H4 (cell line): ENCODE data around the gene EPB42. TPM values are rescaled to one million over a fixed set of nuclear protein-coding genes. Genes with fewer than 3 reads are reported as not detected.
A peak's percentile ranks its signal among the peaks of the same experiment; 100 is the strongest.
"Not testable (repeated sequence)": the region's sequence is repeated elsewhere in the genome, so short reads cannot be mapped to it uniquely, and the experiment has no call there.

Source experiments
- DNase-seq: peaks from one replicate; pipeline ENCODE4 v3.0.0-alpha.2; 2015; ENCODE audit warnings: low spot score
- total RNA-seq: library from RNA; depleted of rRNA; stranded (reverse); fragments of >200 nt; shearing (Covaris generic); gene quantifications from 2 replicates; pipeline ENCODE4 v1.2.3, GENCODE V29; 2014

Gene EPB42
- total RNA-seq, 1 experiment from 2014 or later = not detected

- DNase-seq = no peak
These were observed 20.3 kb upstream of the EPB42 start for GRCh38 chr15:43241100-43241499.

DNA sequence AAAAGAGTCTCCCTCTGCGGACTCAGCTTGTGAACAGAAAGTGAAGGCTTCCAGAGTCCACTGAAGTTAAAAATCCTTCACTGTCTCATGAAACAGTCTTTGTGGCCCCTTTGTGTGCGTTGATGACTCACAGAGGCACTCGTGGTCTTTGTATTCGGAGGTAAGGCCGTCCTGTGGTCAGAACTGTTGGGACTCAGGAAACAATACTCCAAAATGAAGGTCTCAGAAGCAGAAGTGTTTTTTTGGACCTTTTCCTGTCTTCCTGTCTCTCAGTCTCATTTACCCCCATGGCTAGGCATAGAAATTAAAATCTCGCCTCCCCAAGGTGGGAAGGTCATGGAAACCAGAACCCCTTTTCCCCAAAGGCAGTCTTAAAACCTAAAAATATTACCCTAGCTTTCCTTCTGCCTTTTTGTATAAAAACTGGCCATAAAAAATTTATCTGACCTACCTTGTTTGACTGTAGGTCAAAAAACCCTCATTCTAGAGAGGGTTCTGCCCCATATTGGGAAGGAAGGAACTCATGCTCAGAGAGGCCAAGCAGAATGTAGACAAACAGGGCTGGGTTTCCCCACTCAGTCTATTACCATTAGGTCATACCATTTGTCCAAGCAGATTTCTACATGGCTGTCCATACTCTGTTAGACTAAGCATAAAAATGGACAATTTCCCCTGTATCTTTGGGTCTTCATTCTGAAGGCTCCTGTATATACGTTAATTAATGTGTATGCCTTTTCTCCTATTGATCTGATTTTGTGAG, 19.1 kb upstream of the EPB42 start:
- peak; percentile 33 for DNase-seq

GRCh38 chr15:43238671-43239131, 17.9 kb upstream of the EPB42 start:
- no peak for DNase-seq

DNA sequence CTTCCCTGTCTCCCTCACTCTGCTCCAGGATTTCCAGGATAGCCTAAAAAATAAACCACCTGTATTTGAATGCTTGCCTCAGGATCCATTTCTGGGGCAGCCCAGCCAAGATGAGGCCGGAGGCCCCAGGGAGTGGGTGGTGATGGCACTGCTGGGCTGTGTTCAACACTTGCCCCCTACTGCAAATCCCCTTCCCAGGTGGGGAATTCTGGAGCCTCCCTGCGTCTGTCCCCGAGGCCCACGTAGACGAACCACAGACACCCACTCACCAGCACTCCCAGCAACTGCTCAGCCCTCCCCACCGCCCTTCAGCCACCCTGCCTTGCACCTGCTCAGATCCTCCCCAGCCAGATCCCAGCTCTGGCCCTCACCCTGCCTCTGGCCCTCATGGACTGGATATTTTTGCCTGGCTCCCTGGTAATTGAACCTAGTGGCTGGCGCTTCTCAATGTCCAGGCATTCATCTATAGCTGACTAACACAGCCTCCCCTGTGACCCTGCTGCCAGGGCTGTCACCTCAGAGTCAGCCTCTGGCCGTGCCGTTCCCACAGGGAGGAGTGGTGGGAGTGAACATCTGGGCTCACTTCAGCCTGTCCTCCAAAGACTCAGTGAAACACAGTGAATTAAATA, 17.1 kb upstream of the EPB42 start:
- DNase-seq = no peak

GRCh38 chr15:43235536-43235935, 14.7 kb upstream of the EPB42 start:
- DNase-seq = no peak

GRCh38 chr15:43232289-43232874, 11.6 kb upstream of the EPB42 start:
- DNase-seq = no peak

- DNase-seq = no peak
These were observed 9.9 kb upstream of the EPB42 start for GRCh38 chr15:43230640-43231115.

DNA sequence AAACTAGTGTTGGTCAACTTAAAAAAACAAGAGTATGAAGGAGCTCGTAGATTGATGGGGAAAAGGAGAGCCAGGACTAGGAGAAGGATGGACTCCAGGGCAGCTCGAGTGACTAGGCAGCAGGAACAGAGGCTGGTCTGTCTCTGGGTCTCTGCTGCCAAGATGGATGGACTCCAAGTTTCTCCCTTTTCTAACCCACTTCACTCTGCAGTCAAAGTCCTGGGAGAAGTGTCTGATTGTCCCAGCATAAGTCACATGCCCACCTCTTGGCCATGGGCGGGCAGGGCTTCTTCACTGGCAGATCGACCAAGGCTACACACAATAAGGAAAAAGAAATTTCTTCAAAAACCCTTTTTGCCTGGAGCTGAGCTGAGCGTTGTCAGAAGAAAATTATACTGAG, 9.2 kb upstream of the EPB42 start:
- no peak for DNase-seq

DNA sequence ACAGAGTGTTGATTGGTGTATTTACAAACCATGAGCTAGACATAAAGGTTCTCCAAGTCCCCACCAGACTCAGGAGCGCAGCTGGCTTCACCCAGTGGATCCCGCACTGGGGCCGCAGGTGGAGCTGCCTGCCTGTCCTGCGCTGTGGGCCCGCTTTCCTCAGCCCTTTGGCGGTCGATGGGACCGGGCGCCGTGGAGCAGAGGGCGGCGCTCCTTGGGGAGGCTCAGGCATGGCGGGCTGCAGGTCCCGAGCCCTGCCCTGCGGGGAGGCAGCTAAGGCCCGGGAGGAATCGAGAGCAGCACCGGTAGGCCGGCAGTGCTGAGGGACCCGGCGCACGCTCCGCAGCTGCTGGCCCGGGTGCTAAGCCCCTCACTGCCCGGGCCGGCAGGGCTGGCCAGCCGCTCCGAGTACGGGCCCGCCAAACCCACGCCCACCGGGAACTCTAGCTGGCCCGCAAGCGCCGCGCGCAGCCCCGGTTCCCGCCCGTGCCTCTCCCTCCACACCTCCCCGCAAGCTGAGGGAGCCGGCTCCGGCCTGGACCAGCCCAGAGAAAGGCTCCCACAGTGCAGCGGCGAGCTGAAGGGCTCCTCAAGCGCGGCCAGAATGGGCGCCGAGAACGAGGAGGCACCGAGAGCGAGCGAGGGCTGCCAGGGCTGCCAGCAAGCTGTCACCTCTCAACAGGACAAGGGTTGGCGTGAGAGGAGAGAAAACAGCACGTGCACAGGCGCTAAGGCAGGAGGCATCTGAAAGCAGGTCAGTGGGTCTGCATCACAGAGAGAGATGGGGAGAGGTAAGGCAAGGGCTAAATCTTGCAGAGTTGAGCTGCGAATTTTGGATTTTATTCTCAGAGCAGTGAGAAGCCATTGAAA, 5.9 kb upstream of the EPB42 start:
- DNase-seq = no peak

GRCh38 chr15:43225950-43226255, 5.1 kb upstream of the EPB42 start:
- DNase-seq = not testable (repeated sequence)

- DNase-seq = peak; percentile 62
These were observed 4.6 kb upstream of the EPB42 start for GRCh38 chr15:43225201-43225949.

DNA sequence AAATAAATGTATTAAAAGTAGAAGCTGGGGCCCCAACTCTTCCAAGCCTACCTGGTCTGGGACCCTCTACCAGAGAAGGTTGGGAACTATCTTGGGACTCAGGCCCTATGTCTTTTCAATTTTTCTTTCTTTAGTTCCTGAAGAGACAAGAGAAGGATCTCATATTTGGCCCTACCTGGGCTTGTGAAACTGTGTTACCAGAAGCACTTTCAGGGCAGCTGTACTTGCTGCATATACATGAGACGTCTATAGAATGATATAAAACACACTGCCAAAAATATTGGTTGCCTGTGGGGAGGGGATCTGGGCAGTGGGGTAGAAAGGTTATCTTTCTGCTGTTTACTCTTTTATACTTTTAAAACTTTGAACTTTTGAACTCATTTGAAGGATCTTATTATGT, 604 bp upstream of the EPB42 start:
- DNase-seq = no peak

GRCh38 chr15:43219929-43220928, 589 bp downstream of the EPB42 start:
- no peak for DNase-seq

DNA sequence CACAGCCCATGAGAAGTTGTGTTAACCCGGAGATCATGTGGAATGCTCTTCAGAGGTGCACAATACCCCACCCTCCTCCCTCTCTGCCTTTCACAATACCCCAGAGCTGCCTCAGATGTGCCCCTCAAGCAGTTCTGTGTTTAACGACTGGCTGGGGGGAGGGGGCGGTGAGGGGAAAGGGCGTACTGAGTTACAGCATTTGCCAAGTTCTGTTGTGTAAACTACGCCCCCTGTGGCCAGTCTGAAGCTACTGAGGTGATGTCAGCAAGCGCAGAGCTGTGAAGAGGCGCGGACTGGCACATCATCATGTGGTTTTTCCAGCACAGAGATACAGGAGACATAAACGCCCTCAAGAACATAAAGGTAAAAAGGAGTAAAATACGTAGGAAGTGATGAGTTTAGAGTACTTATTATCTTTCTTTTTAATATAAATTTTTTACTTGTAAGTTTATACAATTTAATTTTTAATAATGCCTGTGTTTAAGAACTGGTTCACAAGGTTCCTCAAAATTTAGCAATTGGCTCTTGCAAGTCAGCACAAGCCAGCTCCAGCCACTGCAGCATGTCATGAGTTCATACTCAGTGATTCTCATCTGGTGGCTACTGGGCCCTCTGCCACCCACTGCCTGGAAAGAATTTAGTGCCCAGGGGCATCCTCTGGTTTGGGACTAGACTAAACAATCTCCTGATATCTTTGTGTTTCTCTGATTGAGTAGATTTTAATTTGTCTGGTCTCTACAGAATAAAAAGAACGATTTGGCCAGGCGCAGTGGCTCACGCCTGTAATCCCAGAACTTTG, 1.7 kb downstream of the EPB42 start:
- DNase-seq = peak; percentile 87

GRCh38 chr15:43215961-43216360, 4.9 kb downstream of the EPB42 start:
- DNase-seq = peak; percentile 40

GRCh38 chr15:43214592-43215295, 6.1 kb downstream of the EPB42 start:
- DNase-seq = no peak

- DNase-seq = no peak
These were observed 6.6 kb downstream of the EPB42 start for GRCh38 chr15:43214169-43214568.

- DNase-seq = no peak
These were observed 7.4 kb downstream of the EPB42 start for GRCh38 chr15:43213466-43213865.

- DNase-seq = no peak
These were observed 7.9 kb downstream of the EPB42 start for GRCh38 chr15:43212951-43213350.
